GM12878 (cell line): Measurements from ENCODE around the gene SLC5A10. TPM values are rescaled to one million over a fixed set of nuclear protein-coding genes. Genes with fewer than 3 reads are reported as not detected.
A peak's percentile ranks its signal among the peaks of the same experiment; 100 is the strongest.

Experiments
- CEBPB ChIP-seq, 2 experiments: fragments of 150-350 bp in 1 of 2; IDR thresholded peaks; 2 replicates each; pipeline ENCODE4 v1.6.1; 2012 to 2014; ENCODE audit warnings: low read depth in 2 of 2, low read length in 2 of 2, borderline replicate concordance in 1 of 2, inconsistent platforms in 1 of 2
- EZH2 ChIP-seq: IDR thresholded peaks from 2 replicates; pipeline ENCODE4 v1.6.1; 2012; ENCODE audit warnings: low read depth, mild to moderate bottlenecking, control low read depth, inconsistent platforms, low read length, borderline replicate concordance; ENCODE audit not compliant: control insufficient read depth
- FOS ChIP-seq: IDR thresholded peaks from 3 replicates; pipeline ENCODE4 v1.6.1; 2011; ENCODE audit warnings: borderline replicate concordance; ENCODE audit not compliant: insufficient read length; ENCODE audit errors: extremely low read depth
- IKZF1 ChIP-seq: fragments of 450-650 bp; conservative IDR thresholded peaks from 2 replicates; pipeline ENCODE4 v1.6.1; 2017; ENCODE audit warnings: antibody characterized with exemption, mild to moderate bottlenecking
- JUNB ChIP-seq: IDR thresholded peaks from 2 replicates; pipeline ENCODE4 v1.6.1; 2016; ENCODE audit warnings: antibody characterized with exemption, mild to moderate bottlenecking
- KAT2A ChIP-seq: conservative IDR thresholded peaks from 2 replicates; pipeline ENCODE4 v1.6.1; 2011; ENCODE audit warnings: low read depth, low read length; ENCODE audit not compliant: control insufficient read depth
- NBN ChIP-seq: fragments of 450-650 bp; IDR thresholded peaks from 2 replicates; pipeline ENCODE4 v1.6.1; 2016
- NFYA ChIP-seq: IDR thresholded peaks from 2 replicates; pipeline ENCODE4 v1.6.1; 2011; ENCODE audit warnings: low read depth, mild to moderate bottlenecking, low read length, improper control_type of control experiment, borderline replicate concordance
- NR2C2 ChIP-seq: IDR thresholded peaks from 2 replicates; pipeline ENCODE4 v1.6.1; 2011; ENCODE audit warnings: borderline replicate concordance, low read depth; ENCODE audit not compliant: control insufficient read depth, insufficient read length
- PAX5 ChIP-seq: IDR thresholded peaks from 2 replicates; pipeline ENCODE4 v1.6.1; 2011; ENCODE audit warnings: low read depth, low read length, borderline replicate concordance
- SKIL ChIP-seq: fragments of 450-650 bp; IDR thresholded peaks from 2 replicates; pipeline ENCODE4 v1.6.1; 2017; ENCODE audit warnings: mild to moderate bottlenecking, low read depth, inconsistent platforms; ENCODE audit not compliant: poor library complexity, severe bottlenecking
- SUPT20H ChIP-seq: IDR thresholded peaks from 2 replicates; pipeline ENCODE4 v1.6.1; 2011; ENCODE audit warnings: low read depth, mild to moderate bottlenecking, low read length, moderate library complexity, borderline replicate concordance; ENCODE audit not compliant: control insufficient read depth
- TCF3 ChIP-seq: IDR thresholded peaks from 2 replicates; pipeline ENCODE4 v1.6.1; 2012; ENCODE audit warnings: low read depth, mild to moderate bottlenecking, low read length, borderline replicate concordance; ENCODE audit not compliant: insufficient read depth
- ZBED1 ChIP-seq: IDR thresholded peaks from 2 replicates; pipeline ENCODE4 v1.6.1; 2016; ENCODE audit warnings: borderline replicate concordance
- ZNF274 ChIP-seq: IDR thresholded peaks from one replicate; pipeline ENCODE4 v1.8.0; 2011; ENCODE audit not compliant: insufficient read length, insufficient read depth
- ZNF622 ChIP-seq: fragments of 450-650 bp; IDR thresholded peaks from 2 replicates; pipeline ENCODE4 v1.6.1; 2017; ENCODE audit warnings: mild to moderate bottlenecking, inconsistent platforms
- polyA plus RNA-seq, 11 experiments: library from polyadenylated mRNA; depleted of rRNA in 4 of 11; unstranded in 6 of 11; stranded (reverse) in 5 of 11; fragments of >200 nt; fragmentation: Nextera tagmentation in 4 of 11; fragmentation: Illumina TruSeq in 1 of 11; extraction: Ambion mirVana in 4 of 11; extraction: Trizol in 1 of 11; gene quantifications; 1 replicate in 1 of 11; 2 replicates in 10 of 11; pipeline versions ENCODE4 v1.2.1 to v1.2.3, GENCODE V29; 2011 to 2016; ENCODE audit warnings: inconsistent platforms in 2 of 11, missing spikeins in 2 of 11, low read depth in 1 of 11
- total RNA-seq, 4 experiments: library from RNA; depleted of rRNA in 3 of 4; stranded (reverse); fragments of >200 nt in 3 of 4; fragmentation: Illumina TruSeq in 1 of 4; extraction: Trizol in 1 of 4; gene quantifications; 2 replicates each; pipeline versions ENCODE4 v1.2.1 to v1.2.3, GENCODE V29; 2013 to 2021
- TF ChIP-seq, protein P1 (sequence below): IDR thresholded peaks from 2 replicates; pipeline ENCODE4 v1.6.1; 2011; ENCODE audit warnings: low read depth, mild to moderate bottlenecking, low read length, moderate library complexity, borderline replicate concordance; ENCODE audit errors: extremely low read depth
- TF ChIP-seq, protein P2 (sequence below): fragments of 450-650 bp; IDR thresholded peaks from 2 replicates; pipeline ENCODE4 v1.6.1; 2016; ENCODE audit warnings: mild to moderate bottlenecking
- TF ChIP-seq, protein P3 (sequence below): fragments of 450-650 bp; IDR thresholded peaks from 2 replicates; pipeline ENCODE4 v1.6.1; 2018; ENCODE audit warnings: borderline replicate concordance, mild to moderate bottlenecking; ENCODE audit not compliant: partially characterized antibody
- TF ChIP-seq, protein P4 (sequence below): fragments of 450-650 bp; IDR thresholded peaks from 2 replicates; pipeline ENCODE4 v1.6.1; 2016; ENCODE audit warnings: mild to moderate bottlenecking

SLC5A10 gene
- total and polyA plus RNA-seq, 10 of the 15 experiments (the other 5 are each of a cell fraction or from before 2014, with no cell fraction given): under 0.01 to 0.18 (median 0.07) TPM; not detected in 4

GRCh38 chr17:19004421-19005136 lies 52.6 kb downstream of the SLC5A10 start, which contains the start of gene FAM83G (continued):
- TF ChIP-seq NFYA (no peak), ZBED1 (no peak), KAT2A (no peak), NR2C2 (no peak), NBN (no peak), ZNF274 (no peak), CEBPB (IDR thresholded peaks at IDR 0.05; ENCODE audit: borderline replicate concordance in 1 of 2, low read depth in 2 of 2, low read length in 2 of 2) (no peak), EZH2 (no peak), ZNF622 (no peak), SUPT20H (no peak), JUNB (no peak), IKZF1 (peak; percentile 77), SKIL (no peak), PAX5 (no peak; the same call in 1 of the 2 replicates), TCF3 (0 out of 2 replicates have a peak, but pooled peaks have one; percentile 33), FOS (no peak)
- TF ChIP-seq, protein P1, sequence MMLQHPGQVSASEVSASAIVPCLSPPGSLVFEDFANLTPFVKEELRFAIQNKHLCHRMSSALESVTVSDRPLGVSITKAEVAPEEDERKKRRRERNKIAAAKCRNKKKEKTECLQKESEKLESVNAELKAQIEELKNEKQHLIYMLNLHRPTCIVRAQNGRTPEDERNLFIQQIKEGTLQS: peak; percentile 55; the same call in 1 of the 2 replicates
- TF ChIP-seq, protein P2, sequence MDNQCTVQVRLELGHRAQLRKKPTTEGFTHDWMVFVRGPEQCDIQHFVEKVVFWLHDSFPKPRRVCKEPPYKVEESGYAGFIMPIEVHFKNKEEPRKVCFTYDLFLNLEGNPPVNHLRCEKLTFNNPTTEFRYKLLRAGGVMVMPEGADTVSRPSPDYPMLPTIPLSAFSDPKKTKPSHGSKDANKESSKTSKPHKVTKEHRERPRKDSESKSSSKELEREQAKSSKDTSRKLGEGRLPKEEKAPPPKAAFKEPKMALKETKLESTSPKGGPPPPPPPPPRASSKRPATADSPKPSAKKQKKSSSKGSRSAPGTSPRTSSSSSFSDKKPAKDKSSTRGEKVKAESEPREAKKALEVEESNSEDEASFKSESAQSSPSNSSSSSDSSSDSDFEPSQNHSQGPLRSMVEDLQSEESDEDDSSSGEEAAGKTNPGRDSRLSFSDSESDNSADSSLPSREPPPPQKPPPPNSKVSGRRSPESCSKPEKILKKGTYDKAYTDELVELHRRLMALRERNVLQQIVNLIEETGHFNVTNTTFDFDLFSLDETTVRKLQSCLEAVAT: no peak
- TF ChIP-seq, protein P3, sequence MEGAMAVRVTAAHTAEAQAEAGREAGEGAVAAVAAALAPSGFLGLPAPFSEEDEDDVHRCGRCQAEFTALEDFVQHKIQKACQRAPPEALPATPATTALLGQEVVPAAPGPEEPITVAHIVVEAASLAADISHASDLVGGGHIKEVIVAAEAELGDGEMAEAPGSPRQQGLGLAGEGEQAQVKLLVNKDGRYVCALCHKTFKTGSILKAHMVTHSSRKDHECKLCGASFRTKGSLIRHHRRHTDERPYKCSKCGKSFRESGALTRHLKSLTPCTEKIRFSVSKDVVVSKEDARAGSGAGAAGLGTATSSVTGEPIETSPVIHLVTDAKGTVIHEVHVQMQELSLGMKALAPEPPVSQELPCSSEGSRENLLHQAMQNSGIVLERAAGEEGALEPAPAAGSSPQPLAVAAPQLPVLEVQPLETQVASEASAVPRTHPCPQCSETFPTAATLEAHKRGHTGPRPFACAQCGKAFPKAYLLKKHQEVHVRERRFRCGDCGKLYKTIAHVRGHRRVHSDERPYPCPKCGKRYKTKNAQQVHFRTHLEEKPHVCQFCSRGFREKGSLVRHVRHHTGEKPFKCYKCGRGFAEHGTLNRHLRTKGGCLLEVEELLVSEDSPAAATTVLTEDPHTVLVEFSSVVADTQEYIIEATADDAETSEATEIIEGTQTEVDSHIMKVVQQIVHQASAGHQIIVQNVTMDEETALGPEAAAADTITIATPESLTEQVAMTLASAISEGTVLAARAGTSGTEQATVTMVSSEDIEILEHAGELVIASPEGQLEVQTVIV: no peak
- TF ChIP-seq, protein P4, sequence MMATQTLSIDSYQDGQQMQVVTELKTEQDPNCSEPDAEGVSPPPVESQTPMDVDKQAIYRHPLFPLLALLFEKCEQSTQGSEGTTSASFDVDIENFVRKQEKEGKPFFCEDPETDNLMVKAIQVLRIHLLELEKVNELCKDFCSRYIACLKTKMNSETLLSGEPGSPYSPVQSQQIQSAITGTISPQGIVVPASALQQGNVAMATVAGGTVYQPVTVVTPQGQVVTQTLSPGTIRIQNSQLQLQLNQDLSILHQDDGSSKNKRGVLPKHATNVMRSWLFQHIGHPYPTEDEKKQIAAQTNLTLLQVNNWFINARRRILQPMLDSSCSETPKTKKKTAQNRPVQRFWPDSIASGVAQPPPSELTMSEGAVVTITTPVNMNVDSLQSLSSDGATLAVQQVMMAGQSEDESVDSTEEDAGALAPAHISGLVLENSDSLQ: peak; percentile 50
